HEK293 (cell line): ENCODE results near the gene MLF2.

Experiments used
- KLF16 ChIP-seq: fragments of 450-650 bp; formaldehyde crosslinking; IDR thresholded peaks from 2 replicates; pipeline ENCODE4 v1.5.1; 2017; ENCODE audit warnings: missing biosample characterization, missing genetic modification characterization
- ZBTB17 ChIP-seq: fragments of 450-650 bp; formaldehyde crosslinking; IDR thresholded peaks from 2 replicates; pipeline ENCODE4 v1.5.1; 2016; ENCODE audit warnings: missing biosample characterization, missing genetic modification characterization
- ZNF214 ChIP-seq: fragments of 450-650 bp; formaldehyde crosslinking; IDR thresholded peaks from 2 replicates; pipeline ENCODE4 v1.5.1; 2017; ENCODE audit warnings: missing biosample characterization, mild to moderate bottlenecking, missing genetic modification characterization, borderline replicate concordance
- ZNF266 ChIP-seq: fragments of 450-650 bp; formaldehyde crosslinking; IDR thresholded peaks from 2 replicates; pipeline ENCODE4 v1.5.1; 2016; ENCODE audit warnings: missing biosample characterization, missing genetic modification characterization, low read depth
- ZNF324 ChIP-seq: fragments of 450-650 bp; formaldehyde crosslinking; IDR thresholded peaks from 2 replicates; pipeline ENCODE4 v1.5.1; 2016; ENCODE audit warnings: missing biosample characterization, missing genetic modification characterization
- ZNF600 ChIP-seq: fragments of 450-650 bp; formaldehyde crosslinking; IDR thresholded peaks from 2 replicates; pipeline ENCODE4 v1.5.1; 2016; ENCODE audit warnings: missing biosample characterization, missing genetic modification characterization
- ZNF626 ChIP-seq: fragments of 450-650 bp; sonication (Bioruptor Pico); formaldehyde crosslinking; IDR thresholded peaks from 2 replicates; pipeline ENCODE4 v1.5.1; 2018; ENCODE audit warnings: missing biosample characterization, missing genetic modification characterization, inconsistent platforms
- TF ChIP-seq, protein P1 (sequence below): fragments of 450-650 bp; formaldehyde crosslinking; IDR thresholded peaks from 2 replicates; pipeline ENCODE4 v1.5.1; 2017; ENCODE audit warnings: missing biosample characterization, missing genetic modification characterization
- TF ChIP-seq, protein P2 (sequence below): fragments of 450-650 bp; formaldehyde crosslinking; IDR thresholded peaks from 2 replicates; pipeline ENCODE4 v1.5.1; 2016; ENCODE audit warnings: missing biosample characterization, missing genetic modification characterization
- TF ChIP-seq, protein P3 (sequence below): fragments of 450-650 bp; IDR thresholded peaks from 2 replicates; pipeline ENCODE4 v1.5.1; 2018; ENCODE audit warnings: missing biosample characterization, mild to moderate bottlenecking, missing genetic modification characterization
- TF ChIP-seq, protein P4 (sequence below): fragments of 450-650 bp; formaldehyde crosslinking; IDR thresholded peaks from 2 replicates; pipeline ENCODE4 v1.5.1; 2016; ENCODE audit warnings: missing biosample characterization, missing genetic modification characterization
- TF ChIP-seq, protein P5 (sequence below): fragments of 450-650 bp; formaldehyde crosslinking; IDR thresholded peaks from 2 replicates; pipeline ENCODE4 v1.5.1; 2016; ENCODE audit warnings: missing biosample characterization, missing genetic modification characterization, borderline replicate concordance

DNA sequence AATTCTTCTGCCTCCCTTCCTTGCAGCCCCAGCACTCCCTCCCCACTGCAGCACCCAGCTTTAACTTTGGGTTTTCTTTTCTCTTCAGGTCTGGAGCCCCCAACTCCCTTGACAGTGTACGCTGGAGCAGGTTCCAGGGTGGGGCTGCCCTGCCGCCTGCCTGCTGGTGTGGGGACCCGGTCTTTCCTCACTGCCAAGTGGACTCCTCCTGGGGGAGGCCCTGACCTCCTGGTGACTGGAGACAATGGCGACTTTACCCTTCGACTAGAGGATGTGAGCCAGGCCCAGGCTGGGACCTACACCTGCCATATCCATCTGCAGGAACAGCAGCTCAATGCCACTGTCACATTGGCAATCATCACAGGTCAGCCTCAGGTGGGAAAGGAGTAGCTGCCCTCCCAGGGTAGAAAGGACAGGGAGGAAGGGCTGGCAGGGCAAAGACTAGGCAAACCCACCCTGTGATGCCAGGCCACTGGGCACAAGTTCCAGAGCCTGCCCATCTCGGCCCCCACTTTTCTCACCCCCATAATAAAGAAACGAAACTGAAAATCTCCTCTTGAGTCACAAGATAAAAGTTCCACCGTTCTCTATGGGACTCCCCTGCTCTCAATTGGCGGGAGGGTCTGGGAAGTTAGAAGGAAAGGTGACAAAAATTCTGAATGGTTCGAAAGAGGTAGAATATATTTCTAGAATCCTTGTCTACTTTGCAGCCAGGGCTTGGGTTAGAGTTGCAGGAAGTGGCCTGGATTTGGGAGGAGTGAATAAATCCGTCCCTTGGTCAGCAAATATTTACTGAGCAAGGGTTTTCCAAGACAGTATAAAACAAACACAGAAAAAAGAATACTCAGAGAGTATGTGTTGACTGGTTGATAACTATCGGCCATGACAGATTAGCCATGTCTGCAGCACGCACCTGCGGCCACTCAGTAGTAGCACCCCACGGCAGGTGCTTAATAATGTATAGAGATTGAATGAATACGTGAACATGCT is 22.5 kb upstream of the MLF2 start:
- TF ChIP-seq ZNF266 (tag by site-specific recombination) (no peak), KLF16 (tag by site-specific recombination) (no peak), ZBTB17 (tag by site-specific recombination) (0 out of 2 replicates have a peak, but pooled peaks have one; percentile 24), ZNF600 (no peak), ZNF214 (tag by site-specific recombination) (no peak), ZNF324 (no peak), ZNF626 (tag by site-specific recombination) (no peak)
- TF ChIP-seq, protein P1, sequence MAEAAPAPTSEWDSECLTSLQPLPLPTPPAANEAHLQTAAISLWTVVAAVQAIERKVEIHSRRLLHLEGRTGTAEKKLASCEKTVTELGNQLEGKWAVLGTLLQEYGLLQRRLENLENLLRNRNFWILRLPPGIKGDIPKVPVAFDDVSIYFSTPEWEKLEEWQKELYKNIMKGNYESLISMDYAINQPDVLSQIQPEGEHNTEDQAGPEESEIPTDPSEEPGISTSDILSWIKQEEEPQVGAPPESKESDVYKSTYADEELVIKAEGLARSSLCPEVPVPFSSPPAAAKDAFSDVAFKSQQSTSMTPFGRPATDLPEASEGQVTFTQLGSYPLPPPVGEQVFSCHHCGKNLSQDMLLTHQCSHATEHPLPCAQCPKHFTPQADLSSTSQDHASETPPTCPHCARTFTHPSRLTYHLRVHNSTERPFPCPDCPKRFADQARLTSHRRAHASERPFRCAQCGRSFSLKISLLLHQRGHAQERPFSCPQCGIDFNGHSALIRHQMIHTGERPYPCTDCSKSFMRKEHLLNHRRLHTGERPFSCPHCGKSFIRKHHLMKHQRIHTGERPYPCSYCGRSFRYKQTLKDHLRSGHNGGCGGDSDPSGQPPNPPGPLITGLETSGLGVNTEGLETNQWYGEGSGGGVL (tag by site-specific recombination) = no peak
- TF ChIP-seq, protein P2, sequence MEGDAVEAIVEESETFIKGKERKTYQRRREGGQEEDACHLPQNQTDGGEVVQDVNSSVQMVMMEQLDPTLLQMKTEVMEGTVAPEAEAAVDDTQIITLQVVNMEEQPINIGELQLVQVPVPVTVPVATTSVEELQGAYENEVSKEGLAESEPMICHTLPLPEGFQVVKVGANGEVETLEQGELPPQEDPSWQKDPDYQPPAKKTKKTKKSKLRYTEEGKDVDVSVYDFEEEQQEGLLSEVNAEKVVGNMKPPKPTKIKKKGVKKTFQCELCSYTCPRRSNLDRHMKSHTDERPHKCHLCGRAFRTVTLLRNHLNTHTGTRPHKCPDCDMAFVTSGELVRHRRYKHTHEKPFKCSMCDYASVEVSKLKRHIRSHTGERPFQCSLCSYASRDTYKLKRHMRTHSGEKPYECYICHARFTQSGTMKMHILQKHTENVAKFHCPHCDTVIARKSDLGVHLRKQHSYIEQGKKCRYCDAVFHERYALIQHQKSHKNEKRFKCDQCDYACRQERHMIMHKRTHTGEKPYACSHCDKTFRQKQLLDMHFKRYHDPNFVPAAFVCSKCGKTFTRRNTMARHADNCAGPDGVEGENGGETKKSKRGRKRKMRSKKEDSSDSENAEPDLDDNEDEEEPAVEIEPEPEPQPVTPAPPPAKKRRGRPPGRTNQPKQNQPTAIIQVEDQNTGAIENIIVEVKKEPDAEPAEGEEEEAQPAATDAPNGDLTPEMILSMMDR (tag by site-specific recombination) = no peak
- TF ChIP-seq, protein P3, sequence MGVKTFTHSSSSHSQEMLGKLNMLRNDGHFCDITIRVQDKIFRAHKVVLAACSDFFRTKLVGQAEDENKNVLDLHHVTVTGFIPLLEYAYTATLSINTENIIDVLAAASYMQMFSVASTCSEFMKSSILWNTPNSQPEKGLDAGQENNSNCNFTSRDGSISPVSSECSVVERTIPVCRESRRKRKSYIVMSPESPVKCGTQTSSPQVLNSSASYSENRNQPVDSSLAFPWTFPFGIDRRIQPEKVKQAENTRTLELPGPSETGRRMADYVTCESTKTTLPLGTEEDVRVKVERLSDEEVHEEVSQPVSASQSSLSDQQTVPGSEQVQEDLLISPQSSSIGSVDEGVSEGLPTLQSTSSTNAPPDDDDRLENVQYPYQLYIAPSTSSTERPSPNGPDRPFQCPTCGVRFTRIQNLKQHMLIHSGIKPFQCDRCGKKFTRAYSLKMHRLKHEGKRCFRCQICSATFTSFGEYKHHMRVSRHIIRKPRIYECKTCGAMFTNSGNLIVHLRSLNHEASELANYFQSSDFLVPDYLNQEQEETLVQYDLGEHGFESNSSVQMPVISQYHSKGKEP (tag by site-specific recombination) = no peak
- TF ChIP-seq, protein P4, sequence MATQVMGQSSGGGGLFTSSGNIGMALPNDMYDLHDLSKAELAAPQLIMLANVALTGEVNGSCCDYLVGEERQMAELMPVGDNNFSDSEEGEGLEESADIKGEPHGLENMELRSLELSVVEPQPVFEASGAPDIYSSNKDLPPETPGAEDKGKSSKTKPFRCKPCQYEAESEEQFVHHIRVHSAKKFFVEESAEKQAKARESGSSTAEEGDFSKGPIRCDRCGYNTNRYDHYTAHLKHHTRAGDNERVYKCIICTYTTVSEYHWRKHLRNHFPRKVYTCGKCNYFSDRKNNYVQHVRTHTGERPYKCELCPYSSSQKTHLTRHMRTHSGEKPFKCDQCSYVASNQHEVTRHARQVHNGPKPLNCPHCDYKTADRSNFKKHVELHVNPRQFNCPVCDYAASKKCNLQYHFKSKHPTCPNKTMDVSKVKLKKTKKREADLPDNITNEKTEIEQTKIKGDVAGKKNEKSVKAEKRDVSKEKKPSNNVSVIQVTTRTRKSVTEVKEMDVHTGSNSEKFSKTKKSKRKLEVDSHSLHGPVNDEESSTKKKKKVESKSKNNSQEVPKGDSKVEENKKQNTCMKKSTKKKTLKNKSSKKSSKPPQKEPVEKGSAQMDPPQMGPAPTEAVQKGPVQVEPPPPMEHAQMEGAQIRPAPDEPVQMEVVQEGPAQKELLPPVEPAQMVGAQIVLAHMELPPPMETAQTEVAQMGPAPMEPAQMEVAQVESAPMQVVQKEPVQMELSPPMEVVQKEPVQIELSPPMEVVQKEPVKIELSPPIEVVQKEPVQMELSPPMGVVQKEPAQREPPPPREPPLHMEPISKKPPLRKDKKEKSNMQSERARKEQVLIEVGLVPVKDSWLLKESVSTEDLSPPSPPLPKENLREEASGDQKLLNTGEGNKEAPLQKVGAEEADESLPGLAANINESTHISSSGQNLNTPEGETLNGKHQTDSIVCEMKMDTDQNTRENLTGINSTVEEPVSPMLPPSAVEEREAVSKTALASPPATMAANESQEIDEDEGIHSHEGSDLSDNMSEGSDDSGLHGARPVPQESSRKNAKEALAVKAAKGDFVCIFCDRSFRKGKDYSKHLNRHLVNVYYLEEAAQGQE (tag by site-specific recombination) = no peak
- TF ChIP-seq, protein P5, sequence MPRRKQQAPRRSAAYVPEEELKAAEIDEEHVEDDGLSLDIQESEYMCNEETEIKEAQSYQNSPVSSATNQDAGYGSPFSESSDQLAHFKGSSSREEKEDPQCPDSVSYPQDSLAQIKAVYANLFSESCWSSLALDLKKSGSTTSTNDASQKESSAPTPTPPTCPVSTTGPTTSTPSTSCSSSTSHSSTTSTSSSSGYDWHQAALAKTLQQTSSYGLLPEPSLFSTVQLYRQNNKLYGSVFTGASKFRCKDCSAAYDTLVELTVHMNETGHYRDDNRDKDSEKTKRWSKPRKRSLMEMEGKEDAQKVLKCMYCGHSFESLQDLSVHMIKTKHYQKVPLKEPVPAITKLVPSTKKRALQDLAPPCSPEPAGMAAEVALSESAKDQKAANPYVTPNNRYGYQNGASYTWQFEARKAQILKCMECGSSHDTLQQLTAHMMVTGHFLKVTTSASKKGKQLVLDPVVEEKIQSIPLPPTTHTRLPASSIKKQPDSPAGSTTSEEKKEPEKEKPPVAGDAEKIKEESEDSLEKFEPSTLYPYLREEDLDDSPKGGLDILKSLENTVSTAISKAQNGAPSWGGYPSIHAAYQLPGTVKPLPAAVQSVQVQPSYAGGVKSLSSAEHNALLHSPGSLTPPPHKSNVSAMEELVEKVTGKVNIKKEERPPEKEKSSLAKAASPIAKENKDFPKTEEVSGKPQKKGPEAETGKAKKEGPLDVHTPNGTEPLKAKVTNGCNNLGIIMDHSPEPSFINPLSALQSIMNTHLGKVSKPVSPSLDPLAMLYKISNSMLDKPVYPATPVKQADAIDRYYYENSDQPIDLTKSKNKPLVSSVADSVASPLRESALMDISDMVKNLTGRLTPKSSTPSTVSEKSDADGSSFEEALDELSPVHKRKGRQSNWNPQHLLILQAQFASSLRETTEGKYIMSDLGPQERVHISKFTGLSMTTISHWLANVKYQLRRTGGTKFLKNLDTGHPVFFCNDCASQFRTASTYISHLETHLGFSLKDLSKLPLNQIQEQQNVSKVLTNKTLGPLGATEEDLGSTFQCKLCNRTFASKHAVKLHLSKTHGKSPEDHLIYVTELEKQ (tag by site-specific recombination) = no peak
